GM18868 (cell line): ENCODE measurements around the gene RAB40C.

ENCODE experiments used
- ATAC-seq: cut with Tn5 transposase; IDR thresholded peaks from one replicate; pipeline ENCODE4 v1.9.1; 2021; ENCODE audit warnings: mild to moderate bottlenecking, moderate library complexity; ENCODE audit not compliant: unreplicated experiment

Gene RAB40C

DNA sequence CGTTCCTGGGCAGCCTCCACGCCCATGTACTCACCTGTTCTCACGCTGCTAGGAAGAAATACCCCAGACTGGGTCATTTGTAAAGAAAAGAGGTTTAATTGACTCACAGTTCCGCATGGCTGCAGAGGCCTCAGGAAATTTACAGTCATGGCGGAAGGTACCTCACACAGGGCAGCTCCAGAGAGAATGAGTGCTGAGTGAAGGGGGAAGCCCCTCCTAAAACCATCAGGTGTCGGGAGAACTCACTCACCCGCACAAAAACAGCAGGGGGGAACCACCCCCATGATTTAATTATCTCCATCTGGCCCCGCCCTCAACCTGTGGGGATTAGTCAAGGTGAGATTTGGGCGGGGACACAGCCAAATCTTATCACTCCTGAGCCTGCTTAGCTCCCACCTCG, 18.2 kb downstream of the RAB40C start:
- no peak for ATAC-seq

DNA sequence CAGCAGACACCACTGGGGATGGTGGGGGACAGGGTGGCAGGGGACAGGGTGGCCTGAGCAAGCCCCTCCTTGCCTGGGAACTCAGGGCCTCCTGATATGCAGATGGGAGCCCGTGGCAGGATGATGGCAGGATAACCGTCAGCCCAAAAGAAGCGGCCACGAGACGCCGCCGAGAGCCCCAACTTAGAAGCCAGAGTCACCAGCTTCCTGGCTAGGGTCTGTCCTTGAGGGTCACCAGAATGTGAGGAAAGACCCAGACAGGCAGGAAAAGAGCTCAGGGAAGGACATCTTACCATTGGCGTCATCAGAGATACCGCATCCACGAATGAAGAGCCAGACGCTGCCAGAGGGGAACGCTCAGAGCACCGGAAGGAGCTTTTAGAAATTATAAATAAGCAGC, 19.4 kb downstream of the RAB40C start:
- no peak for ATAC-seq

DNA sequence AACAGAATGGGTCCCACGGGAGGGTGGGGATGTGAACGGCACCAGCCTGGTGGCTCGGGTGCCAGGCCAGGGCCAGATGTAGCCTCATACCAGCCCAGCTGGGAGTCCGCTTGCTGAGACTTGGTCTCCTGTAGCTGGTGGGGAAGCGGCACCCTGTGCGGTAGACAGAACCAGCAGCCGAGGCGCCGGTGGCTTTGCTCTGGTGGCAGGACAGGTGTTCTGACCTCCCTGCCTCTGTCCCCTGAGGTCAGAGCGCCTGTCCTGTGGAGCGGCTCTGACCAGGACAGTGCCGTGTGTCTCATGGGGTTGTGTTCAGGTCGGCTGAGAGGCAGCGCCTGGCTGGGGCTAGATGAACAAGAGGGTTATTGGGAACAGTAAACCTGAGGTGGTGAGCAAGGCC, 20.1 kb downstream of the RAB40C start:
- no peak for ATAC-seq

DNA sequence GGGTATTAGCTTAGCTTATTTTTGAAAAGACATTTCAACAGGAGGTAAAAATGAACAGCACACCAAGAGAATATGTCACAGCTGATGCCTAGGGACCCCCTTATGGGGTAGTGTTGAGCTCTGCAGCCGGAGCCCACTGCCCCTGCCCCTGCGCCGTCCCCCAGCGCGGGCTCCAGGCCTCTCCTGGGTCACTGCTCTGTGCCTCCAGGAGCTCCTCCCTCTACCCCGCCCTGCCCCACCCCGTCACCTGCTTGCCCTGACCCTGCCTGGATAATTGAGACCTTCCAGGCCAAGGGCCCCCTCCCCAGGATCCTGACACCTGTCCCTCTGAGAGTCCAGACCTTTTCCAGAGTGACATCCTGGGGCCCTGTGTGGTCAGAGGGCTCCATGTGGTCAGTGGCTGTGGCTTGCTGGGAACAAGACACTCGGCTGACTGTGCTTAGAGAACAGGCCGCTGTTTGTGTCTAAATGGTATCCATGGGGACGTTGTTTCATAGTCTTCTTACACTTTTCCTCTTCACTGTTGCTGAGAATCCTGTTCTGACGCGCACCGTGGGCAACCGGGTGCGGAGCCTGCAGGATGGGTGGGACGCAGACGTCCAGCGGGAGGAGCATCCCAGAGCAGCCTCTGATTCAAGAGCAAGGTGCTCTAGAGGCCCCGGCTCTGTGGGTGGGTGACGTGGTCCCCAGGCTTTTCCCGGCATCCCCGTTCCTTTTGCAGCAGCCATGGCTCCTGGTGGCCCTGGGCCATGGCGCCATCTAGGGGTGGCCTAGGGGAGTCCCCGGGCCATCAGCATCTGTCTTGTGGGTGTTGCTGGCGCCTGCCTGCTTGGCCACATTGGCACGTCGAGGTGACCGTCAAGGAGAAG, 20.9 kb downstream of the RAB40C start:
- ATAC-seq, result no peak

DNA sequence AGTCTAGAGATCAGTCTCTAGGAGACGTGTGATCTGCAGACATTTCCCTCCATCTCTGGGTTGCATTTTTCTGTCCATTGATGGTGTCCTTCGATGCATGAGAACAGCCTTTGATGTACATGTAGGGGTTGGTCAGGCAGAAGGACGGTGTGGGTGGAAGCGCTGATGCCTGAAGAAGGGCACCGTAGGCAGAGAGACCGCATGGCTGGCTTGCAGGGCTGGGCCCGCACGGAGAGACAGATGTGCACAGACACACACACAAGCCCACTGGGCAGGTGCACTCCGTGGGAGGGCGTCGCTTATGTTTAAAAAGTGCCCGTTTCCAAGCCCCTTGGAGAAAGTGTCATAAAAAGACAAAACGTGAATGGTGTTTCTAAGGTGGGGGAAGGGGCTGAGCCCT, 25.3 kb downstream of the RAB40C start:
- no peak for ATAC-seq

DNA sequence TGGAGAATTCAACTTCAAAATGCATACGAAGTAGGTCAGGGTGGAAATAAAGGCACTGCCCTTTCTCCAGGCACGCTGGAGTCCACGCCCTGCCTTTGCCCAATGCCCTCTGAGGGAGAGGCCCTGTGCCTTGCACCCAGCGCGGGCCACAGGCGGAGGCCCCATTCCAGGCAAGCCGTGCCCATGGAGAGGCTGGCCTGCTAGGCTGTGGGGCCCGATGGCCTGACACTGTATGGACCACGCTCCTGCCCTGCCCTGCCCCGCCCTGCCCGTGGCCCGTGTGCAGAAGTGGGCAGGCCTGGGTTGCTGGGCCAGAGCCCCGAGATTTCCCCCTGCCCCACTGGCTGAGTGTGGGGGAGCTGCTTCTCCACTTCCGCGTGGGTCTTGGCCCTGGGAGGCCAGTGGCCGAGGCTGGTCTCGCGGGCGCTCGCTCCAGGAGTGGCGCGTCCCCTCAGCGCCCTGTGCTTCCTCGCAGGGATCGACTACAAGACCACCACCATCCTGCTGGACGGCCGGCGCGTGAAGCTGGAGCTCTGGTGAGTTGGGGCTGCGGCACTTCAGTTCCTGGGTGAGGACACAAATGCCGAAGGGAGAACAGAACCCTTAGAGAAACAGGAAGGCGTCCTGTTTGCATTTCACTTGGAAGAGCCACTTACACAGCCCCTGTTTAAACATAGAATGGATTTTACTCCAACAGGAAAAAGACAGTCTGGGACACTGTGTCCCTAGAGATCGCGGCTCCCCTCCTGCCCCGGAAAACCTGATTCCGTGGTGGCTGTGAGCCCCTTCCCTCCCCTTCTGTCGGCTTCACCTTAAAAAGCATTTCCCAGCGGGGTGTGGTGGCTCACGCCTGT, 27.1 kb downstream of the RAB40C start:
- no peak for ATAC-seq

DNA sequence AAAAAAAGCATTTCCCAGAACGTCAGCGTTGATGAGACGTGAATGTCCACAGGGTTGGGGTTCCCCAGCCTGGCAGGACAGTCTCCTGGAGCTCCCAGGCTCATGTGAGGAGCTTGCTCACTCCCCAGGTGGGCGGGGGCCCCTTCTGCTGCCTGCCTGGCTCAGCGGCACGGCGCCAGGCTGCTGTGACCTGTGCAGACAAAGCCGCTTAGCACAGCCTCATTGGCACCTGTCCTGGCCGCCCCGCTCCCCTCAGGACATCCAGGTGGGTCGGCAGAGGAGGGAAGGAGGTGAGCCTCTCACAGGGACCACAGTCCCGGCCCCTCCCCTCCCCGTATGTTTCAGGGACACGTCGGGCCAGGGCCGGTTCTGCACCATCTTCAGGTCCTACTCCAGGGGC, 28.0 kb downstream of the RAB40C start:
- no peak for ATAC-seq

DNA sequence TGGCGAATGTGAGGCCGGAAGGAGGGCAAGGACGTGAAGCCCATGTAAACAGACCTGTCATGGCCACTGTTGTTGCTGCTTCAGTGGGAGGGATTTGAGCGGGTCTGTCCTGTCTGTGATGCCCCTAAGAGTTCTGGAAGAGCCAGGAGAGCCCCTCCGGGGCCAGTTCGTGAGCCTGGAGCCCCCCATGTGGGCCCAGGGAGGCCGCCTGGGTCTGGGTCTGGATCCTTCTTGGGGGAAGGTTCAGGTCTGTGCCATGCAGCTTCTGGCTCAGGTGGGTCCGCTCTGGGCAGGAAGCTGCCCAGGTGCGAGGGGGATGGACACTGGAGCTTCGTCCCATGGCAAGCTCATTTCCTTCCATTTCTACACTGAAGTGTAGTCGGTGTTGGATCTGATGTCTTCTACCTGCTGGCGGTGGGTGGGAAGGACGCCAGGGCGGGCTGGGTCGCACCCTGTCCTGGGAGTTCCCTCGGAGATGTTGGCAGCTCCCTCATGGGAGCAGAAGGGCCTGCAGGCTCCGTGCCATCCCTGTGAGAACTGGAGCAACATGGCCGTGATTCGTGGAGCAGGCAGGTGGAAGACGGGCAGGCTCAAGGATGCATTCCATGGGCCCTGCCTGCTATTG, 29.7 kb downstream of the RAB40C start:
- ATAC-seq, result no peak

DNA sequence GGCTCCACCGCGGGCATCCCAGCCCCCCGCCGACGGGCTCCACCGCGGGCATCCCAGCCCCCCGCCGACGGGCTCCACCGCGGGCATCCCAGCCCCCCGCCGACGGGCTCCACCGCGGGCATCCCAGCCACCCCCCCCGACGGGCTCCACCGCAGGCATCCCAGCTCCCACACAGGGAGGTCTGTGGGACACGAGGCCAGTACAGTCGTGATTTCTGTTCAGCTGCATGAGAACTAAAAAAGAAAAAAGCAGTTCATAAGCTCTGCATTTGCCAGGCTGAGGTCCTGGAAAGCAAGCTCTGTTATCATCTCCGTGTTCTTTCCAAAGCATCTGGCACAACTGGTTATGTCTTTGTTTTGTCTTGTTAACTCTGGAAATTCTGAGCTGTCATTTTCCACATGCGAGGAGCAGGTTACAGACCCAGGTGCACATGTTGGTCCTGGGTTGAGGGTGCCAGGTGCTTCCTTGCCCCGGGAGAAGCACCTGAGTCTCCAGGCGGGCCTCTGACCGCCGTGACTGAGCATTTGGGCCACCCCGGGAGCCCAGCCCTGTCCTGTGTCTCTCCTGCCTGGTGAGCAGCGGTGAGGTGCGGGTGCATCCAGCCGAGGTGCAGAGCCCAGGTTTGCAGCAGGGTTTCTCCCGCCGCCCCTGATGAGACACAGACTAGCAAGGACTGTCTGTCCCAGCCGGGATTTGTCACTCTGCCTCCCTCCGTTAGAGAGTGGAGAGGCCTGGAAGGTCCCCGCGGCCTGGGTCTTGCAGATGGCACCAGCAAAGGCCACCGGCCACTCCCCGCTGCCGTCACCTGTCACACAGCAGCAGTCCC, 31.0 kb downstream of the RAB40C start:
- ATAC-seq, result no peak

DNA sequence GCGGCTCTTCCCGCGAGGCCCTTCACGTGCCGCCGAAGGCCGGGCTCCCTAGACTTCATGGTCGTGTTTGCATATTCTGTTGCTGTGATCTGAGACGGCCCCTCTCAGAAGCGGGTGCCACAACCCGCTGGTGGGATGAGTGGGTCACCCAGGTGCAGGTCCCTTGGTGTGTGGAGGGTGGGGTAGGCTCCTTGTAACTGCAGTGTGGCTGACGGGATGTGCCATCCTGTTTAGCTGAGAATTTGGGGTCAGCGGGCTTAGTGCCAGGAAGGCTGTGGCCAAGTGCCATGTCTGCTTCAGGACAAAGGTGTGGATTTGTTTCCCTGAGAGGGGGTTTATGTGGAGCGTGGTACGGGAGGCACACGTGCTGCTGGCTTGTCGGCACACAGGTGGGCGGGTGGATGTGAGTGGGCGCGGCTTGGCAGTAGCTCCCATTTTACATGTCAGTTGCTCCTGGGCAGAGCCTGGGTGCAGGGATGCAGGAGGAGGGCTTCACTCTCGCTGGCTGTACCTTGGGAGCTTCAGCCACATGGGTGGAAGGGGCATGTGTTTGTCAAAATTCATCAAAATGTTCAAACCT, 31.8 kb downstream of the RAB40C start:
- ATAC-seq, result no peak

DNA sequence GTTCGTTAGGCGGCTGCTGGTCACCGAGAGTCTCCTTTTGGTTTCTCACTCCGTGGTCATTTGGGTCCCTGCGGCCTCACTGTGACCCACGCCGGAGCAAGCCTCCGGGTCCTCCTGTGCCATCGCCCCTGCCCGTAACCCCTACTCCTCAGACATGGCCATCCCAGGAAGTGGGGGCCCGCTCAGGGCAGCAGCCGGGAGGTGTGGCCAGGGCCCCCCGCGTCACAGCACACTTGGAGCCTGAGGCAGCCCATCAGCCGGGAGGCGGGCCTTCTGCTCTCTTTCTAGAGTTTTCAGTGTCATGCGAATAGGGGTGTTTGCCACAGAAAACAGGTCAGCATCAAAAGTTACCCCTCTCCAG, 33.0 kb downstream of the RAB40C start:
- no peak for ATAC-seq

DNA sequence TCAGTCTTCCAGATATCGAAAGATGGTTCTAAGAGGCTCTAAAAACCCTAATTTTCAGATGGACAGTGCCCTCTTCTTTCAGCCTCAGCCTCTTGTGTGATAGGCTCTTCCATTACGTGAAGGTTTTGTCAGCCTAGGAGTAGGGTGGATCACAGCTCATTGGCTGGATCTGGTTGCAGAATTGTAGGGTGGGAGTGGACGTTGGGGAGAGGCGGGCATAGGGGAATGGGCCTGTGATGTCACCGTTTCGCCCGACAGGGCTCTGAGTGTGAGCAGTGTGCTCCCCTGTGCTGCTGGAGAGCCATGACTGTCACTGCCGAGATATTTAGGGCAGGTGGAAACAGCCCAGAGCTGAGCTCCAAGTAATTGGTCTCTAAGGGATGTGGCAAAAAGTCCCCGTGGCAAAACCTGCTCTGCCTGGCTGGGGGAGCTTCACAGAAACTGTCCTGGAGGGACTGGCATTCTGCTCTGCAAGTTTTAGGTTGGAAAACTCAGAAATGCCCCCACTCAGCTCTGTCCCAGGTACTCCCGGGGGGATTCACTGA, 34.7 kb downstream of the RAB40C start:
- no peak for ATAC-seq

DNA sequence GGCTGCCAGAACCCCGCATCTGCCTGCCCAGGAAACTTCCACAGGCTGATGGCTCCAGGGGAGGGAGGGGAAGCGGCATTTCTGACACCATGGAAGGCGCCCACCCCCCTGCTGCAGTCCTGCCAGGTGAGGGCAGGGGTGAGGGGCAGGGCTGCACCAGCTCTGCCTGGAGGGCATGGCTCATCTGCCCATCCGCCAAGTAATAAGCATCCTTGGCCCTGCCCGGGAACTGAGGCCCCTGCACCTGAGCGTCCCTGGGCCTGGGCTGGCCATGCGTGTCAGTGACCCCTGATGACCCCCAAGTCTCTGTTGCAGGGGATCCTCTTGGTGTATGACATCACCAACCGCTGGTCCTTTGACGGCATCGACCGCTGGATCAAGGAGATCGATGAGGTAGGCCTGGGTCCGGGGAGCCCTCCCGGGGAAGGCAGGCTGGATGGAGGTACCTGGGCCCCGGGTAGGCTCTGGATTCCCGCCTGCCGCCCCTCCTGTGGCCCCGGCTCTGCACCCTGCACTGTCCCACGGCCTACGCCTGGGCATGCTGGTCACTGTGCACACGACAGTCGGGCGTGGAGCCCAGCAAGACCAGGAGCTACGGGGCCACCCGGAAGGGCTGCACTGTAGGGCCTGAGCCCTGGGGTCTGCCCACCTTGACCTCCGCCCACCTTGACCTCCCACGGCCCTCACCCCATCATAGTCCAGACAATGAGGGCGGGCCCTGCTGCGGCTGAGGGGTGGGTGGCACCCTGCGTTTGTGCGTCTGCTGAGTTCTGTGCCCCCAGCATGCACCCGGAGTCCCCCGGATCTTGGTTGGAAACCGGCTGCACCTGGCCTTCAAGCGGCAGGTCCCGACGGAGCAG, 35.5 kb downstream of the RAB40C start:
- ATAC-seq, result no peak

DNA sequence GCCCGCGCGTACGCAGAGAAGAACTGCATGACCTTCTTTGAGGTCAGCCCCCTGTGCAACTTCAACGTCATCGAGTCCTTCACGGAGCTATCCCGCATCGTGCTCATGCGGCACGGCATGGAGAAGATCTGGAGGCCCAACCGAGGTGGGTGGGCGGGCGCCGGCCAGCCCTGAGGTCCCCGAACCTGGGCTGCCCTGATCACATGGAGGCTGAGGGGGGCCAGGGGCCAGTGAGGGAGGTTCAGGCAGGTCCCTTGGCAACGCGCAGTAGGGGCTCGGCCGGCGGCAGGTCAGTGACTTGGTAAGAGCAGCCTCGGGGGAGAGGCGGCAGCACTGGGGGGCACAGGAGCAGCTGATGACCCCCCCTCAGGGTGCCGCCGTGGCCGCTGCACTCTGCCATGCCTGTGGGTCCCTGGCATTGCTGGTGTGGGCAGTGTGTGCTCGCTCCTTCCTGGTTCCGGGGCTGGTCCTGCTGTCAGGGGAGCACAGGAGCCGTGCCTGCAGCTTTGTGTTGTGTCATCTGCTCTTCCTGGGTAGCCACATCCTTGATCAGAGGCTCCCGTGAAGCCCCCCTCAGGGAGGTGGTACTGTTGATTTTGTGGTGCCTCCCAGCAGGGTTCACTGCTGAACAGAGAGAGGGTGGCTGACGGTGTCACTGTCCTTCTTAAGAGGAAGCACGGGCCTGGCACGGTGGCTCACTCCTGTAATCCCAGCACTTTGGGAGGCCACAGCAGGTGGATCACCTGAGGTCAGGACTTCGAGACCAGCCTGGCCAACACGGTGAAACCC, 36.3 kb downstream of the RAB40C start:
- no peak for ATAC-seq

DNA sequence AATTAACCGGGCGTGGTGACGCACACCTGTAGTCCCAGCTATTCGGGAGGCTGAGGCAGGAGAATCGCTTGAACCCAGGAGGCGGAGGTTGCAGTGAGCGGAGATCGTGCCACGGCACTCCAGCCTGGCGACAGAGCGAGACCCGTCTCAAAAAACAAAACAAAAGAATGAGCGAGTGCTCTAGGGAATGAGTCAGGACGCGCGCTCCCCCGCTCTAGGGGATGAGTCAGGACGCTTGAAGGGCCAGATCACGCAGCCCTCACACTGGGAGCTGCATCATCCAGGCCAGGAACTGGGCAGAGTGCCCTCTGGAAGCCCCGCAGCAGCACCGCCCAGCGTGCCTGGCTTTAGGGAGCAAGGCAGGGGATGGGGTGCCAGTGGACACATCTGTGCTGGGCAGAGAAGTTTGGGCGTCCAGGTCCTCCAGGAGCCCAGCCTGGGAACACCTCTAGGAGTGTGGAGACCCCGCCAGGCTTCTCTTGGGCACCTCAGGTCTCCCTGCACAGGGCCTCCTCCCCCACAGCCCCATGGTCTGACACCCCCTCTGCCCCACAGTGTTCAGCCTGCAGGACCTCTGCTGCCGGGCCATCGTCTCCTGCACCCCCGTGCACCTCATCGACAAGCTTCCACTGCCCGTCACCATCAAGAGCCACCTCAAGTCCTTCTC, 37.1 kb downstream of the RAB40C start:
- no peak for ATAC-seq

DNA sequence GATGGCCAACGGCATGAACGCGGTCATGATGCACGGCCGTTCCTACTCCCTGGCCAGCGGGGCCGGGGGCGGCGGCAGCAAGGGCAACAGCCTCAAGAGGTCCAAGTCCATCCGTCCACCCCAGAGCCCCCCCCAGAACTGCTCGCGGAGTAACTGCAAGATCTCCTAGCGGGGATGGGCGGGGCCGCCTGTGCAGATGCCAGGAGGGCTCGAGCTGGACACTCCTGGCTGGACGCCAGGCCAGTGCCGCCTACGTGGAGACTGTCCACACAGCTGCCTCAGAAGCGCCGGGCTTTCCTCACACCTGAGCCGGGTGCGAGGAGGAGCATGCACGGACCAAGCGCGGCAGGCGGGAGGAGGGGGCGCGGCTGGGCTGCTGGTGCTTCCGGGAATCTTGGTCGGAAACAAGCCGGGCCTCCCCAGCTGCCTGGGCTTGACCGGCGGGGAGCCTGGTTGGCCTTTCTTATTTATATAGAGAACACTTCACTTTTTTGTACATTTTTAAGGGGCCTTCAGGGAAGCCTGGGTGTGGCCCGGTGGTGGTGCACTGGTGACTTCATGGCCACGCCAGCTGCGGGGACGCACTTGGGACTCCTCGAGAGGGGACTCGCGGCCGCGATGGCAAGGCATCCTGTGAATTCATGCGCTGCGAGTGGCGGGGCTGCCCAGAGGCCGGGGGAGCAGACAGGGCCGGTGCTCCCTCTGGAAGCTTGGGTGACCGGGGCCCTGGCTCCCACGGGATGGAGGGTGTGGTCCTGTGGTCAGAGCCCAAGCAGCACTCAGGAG, 37.8 kb downstream of the RAB40C start:
- ATAC-seq, result no peak
